ENCODE data around the gene MCF2L2.

The MCF2L2 gene

DNA sequence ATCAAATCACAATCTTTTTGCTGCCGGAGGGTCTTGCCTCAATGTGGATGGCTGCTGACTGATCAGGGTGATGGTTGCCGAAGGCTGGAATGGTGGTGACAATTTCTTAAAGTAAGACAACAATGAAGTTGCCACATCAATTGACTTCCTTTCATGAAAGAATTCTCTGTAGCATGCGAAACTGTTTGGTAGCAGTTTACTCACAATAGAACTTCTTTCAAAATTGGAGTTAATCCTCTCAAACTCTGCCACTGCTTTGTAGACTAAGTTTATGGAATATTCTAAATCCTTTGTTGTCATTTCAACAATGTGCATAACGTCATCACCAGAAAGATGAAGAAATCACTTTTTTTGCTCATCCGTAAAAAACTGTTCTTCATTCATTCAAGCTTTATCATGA is 109.5 kb downstream of the MCF2L2 start:
- no peak for DNase-seq

DNA sequence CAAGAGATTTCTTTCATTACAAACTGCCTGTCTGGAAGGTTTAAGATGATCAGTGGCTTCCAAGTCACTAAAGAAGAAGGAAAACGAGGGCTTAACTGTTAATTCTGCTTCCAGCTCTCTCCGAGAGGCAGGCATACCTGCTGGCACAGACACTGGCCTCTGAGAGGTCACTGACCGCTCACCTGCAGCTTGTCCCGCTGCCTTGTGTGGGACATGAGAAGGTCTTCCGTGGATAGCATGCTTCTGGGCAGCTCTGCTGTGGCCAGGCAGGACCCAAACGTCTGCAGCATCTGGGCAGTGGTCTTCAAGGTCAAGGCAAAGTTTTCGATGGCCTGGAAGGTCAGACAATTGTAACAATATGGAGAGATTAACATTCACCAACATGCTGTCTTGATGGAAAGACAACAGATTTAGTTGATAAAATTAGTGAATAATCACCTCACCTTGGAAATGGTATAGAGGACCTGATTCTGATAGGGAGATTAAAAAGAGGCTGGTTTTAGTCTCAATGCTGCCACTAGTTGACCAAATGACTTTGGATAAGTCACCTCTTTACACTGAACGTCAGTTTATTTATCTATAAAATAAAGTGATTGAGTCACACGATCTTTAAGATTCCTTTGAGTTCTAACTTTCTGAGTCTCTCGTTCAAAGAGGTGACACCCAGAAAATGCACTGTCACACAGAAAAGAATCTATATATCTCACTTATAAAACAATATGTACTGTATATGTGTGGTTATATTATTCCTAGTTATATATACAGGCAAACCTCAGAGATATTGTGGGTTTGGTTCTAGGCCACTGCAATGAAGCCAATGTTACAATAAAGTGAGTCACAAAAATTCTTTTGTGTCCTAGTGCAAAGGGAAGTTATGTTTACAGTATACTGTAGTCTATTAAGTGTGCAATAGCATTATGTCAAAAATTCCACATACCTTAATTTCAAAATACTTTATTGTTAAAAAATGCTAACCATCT is 110.2 kb downstream of the MCF2L2 start:
- DNase-seq = no peak

DNA sequence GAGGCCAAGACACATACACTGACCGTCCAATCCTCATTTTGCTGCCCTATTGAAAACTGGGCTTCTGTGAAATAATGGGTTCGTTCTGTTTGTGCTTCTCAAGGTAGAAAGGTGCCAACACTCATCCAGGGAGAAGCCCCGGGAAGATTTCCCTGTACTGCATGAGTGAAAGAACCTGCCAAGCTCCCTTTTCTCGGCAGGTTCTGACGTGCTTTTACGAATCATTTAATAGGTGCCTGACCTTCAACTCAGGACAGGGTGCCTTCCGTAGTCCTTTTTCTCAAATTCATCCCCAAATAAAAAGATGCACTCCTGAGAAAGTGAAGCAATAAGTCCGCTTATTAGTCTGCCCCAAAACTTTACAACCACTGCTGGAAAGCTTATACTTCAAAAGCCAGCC is 111.1 kb downstream of the MCF2L2 start:
- DNase-seq = no peak

DNA sequence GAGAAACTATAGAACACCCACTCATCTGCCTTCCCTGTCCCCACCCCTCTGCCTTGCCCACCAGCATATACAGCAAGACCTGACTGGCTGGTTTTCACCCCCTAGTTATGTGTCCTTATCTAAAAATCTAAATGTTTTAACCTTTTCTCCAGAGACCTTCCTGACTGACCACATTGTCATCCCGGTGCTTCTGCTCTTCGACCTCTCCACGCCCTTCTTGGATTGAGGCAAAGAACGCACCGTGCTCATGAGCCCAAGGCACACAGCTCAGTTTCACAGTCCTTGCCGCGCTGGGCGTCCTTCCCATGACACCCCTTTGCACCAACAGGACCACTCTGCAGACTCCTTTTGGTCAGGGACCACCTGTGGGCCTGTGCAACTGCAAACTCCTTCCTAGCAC is 112.7 kb downstream of the MCF2L2 start:
- no peak for DNase-seq

DNA sequence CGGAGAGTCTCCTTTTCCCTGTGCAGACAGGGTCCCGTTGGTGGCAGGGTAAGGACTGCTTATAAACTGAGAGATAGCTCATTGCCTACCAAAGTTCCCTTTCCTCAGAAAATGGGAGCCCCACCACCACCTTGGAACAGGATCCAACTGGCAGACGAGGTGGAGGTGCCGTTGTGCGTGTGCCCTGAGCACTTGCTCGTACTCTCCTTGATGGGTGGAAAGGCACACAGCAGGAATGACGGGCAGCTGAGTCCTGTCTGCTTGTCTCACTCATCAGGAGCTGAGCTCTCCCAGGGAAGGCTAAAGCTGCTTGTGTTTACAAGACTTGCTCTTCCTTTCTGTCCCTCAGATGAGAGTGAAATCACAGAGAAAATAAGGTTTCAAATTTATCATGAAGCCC is 114.7 kb downstream of the MCF2L2 start:
- DNase-seq = no peak

DNA sequence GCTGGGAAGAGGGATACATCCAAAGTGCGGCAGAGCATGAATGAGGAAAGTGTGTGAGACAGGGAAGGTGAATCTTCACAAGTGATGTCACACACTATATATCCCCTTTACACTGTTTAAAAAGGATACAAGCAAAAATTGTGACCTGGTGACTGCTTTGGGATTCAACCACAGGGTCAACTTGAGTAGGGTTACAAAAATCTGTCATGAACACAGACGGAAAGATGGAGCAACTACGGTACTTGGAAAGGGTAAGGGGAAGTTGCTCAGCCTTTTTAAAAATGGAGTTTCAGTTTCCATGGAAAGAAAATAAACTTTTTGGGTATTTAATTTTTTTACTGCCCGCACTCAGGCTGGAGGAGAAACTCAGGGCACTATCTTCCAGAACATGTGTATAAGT is 115.1 kb downstream of the MCF2L2 start:
- no peak for DNase-seq

DNA sequence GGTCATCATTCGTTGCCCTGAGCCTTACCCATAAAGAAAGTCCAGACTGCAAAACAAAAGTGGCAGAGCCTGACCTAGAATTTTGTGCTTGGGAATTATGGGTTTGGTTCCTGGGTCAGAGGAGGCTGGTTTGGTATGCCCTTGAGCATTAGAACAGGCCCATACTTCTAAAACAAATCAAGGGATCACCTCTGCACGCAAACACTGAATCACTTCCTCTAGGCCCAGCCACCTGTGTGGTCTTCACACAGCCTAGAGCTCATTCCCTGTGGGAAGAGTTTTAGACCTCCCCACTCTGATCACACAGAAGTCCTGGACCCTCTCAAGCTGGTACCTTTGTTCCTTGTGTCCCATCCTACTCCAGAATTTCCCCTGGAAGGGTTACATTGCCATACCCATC is 116.0 kb downstream of the MCF2L2 start:
- no peak for DNase-seq

DNA sequence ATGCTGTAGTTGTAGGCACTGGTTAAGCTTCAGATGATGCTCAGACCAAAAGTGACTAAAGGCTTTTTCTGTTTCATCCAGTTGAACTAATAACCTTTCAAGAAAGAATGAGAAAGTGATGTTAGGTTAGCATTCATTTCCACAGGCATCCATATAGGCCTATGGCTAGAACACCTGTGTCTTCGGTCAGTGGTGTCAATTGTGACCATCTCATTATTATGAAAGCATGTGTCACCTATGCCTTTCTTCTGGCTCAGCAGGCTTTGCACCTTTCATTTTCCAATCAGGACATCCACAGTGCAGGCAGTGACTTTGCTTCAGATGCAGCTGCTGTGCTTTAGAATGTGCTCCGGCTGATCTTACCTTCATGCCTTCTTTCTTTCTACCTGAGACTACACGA is 117.5 kb downstream of the MCF2L2 start:
- no peak for DNase-seq

DNA sequence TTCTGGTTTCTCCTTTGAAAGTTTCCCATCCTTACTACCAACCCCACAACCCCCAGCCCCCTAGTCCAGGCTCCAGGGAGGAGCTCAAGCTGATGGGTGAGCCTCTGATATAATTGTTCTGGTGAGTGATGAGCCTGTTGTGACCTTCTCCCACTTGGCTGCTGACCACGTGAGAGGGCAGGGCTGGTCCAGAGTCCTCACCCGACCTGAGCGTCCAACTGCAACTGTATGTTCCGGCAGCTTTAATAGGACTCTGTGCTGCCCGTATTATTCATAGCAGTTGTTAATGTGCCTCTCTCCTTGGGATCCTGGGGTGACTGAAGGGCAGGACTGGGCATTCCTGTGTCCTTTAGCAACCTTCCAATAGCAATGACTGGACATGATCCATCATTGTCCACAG is 119.1 kb downstream of the MCF2L2 start:
- DNase-seq = no peak

DNA sequence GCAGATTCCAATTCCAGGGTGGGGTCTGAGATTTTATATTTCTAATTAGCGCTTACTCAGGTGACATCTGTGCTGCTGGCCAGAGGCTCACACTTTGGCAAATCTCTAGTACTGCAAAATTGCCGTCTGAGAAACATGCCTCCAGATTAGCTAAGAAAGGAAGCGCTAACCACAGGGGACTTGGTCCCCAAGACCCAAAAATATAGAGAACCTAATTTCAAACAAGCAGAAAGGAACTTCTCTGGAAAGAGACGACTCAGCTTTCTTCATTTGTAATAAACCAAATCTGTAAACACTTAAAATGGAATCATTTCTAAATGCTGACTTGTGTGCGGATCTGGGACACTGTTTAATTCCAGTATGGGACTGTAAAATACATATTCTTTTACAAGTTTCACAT is 119.7 kb downstream of the MCF2L2 start:
- DNase-seq = no peak

DNA sequence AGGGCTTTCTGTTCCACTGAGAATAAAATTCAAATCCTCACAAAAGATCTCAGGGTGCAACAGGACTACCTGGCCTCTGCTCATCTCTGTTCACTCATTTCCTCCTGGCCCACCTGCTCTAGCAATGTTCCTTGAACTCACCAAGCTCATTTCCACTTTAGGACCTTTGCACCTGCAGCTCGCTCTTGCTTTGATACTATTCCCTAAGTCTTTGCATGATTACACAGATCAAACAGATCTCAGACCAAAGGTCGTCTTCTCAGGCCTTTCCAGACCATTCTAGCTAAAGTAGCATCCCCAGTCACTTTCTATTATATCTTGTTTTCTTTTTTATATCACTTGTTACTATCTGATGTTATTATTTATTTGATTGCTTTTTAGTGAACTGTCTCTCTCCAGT is 120.7 kb downstream of the MCF2L2 start:
- DNase-seq = no peak

DNA sequence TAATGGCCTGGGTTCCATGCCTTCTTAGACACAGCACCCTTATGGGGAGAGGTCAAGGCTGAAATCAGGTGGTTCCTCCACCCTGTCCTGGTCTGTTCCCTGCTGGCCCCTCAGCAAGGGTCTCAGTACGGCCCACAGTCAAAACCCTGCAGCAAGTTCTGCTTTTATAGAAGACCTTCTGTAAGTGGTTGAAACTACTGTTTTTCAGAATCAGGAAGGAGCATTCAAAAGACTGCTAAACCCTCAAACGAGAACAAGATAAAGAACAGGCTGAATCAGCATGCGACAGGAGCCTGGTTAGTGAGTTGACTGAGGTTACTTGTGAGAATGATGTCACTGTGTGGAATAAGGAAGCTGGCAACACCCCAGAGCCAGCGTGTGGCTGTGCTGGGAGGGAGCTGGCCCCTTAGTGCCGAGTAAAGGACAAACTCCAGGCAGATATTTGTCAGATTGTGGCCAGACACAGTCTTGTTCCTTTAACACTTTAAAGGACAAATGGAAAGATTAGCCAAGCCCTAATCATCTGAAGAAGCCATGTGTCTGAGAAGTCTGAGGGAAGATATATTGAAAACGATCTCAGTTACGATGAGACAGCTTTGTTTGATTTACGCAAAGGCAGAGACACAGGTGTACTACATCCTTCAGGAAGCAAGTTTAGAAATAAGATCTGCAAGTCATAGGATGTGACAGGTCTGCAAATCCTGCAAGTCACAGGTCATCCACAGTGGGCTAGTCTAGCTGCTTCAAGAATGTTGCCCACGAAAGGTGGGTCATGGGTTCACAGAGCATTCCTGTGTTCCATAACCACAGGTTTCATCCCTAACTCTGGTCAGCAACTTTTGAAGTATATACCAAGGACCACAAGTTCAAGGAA is 121.4 kb downstream of the MCF2L2 start:
- DNase-seq = no peak

DNA sequence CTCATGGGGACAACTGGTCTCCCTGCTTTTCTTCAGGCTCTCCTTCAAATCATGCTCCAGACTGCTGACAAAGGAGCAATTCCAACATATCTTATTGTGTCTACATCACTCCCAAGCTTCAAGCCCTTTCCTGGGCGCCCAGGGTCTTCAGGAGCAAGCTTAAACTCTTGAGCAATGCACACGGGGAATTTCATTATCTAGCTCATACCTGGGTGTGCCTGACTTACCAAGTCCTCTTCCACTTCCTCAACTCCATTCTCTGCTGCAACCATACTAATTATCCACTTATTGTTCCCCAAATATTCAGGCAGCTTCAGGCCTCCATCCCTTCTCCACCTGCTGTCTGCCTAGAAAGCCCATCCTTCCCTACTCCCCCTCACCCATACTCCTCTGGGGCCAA is 124.7 kb downstream of the MCF2L2 start:
- no peak for DNase-seq

DNA sequence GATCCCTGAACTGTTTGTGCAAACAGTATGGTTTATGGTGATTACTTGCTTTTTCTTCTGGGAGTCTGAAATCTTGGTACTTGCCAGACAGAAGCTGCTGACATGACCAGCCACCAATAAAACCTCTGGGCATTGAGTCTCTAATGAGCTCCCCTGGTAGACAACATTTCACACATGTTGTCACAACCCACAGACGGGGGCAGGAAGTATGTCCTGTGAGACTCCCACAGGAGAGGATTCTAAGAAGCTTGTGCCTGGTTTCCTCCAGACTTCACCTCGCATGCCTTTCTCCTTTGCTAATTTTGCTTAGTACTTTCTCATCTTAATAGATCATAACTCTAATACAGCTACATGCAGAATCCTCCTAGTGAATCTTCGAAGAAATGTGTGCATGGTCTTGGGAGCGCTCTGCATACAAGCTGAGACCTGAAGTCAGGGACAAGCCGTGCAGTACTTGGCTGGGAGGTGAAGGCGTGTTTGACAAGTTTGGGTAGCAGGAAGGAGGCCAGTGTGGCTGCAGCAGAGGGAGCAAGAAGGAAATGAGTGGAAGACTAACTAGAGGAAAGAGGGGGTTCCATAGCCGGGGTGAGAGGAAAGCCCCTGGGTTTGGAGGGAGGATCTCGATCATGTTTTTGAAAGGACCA is 126.4 kb downstream of the MCF2L2 start:
- no peak for DNase-seq

DNA sequence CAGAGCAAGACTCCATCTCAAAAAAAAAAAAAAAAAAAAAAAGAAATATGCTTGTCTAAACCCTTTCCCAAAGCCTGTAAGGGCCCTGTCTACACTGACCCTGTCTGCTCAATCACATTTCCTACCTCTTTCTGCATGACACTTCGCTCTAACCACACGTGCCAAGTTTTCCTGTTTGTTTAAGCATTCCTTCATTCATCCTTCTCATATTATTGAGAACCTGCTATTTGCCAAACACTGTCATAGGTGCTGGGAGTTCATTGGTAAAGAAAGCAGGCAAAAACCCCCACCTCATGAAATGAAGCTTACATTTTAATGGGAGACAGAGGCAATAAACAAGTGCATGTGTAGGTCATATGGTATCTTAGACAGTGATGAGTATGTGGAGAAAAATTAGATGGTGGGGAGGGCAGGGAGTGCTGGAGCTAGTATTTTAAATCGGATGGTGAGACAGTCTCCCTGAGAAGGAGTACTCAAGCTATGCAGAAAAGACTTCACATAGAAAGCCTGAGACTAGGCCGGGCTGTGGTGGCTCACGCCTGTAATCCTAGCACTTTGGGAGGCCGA is 127.3 kb downstream of the MCF2L2 start:
- DNase-seq = no peak

DNA sequence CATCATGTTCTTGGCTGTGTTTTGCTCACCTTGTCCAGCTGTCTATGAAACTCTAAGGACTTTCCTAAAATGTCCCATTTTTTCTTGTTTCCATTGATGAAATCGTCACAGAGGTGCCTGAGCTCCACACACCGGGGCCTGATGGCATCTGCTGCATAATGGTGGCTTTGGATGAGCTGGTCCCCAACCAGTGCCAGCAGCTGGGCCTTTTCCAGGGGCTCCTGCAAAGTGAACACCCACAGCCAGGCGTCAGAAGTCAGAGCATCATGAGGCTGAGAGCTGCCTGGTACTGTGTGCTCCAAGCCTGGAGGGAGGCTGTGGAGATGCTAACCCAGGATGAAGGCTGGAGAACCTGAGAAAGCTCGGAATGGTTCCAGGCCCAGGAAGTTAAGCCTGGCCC is 128.4 kb downstream of the MCF2L2 start:
- DNase-seq = no peak

DNA sequence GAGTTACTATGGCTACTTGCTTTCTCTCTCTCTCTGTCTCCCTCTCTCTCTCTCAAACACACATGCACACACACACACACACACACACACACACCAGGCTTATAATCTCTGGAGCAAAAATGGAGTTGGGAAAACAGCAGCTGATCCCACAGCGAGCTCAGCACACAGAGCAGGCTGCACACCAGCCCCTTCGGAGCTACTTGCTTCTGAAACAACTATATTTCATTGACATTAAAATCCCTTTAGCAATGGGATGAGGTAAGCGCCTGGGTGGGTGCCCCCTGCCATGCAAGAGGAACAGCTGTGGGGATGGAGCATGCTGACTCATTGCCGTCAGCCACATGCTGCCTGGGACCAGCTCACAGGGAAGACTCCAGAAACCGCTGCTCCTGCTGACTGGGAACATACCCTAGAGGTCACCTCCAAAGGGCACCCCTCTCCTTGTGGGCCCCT is 129.7 kb downstream of the MCF2L2 start:
- DNase-seq = no peak

DNA sequence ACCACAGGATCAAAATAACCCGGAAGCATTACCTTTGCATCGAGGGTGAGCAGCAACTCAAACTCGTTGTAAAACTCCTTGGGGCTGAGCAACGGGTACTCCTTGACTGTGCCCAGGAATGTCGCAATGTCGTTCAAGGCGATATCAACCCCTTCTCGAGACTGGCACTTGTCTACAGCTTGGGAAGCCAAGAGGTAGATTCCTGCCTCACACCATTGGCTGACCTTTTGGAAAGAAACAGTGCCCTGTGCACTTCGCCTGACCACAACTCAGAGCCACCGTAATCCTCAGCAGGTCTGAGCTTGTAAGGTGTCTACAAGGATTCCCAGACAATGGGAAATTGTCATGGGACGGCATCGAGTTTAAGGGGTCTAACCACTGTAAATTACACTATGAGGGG is 131.5 kb downstream of the MCF2L2 start:
- no peak for DNase-seq

DNA sequence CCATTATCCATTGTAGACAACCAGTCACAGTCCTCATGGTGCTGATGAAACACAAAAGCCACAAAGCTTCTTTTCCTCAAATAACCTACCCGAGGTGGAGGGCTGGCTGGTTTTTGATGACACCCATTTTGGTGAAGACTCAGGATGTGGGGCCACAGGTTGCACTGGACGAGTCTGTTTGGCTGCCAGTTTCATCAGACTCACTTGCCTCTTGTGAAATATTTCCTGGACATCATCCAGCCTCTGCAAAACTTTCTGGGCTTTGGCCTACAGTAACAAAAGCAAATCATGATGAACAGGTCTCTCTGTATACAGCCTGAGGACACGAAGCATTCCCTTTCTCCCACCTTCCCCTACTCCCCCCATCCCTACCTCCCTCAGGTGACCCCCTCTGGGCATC is 133.2 kb downstream of the MCF2L2 start:
- DNase-seq = no peak

DNA sequence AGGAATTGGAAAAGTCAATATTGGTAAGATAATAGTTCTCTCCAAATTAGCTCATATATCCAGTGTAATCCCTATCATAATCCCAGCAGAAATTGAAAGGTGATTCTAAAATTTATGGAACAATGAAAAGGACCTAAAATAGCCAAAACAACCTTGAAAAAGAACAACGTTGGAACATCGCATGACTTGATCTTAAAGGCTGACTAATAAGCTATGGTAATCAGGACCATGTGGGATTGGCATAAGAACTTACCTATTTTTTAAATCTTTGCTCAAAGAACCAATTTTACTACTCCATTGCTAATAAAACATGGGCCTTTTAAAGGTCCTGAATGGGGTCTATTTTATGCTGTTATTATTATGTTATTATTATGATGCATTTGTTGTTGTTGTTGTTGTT is 134.5 kb downstream of the MCF2L2 start:
- no peak for DNase-seq

DNA sequence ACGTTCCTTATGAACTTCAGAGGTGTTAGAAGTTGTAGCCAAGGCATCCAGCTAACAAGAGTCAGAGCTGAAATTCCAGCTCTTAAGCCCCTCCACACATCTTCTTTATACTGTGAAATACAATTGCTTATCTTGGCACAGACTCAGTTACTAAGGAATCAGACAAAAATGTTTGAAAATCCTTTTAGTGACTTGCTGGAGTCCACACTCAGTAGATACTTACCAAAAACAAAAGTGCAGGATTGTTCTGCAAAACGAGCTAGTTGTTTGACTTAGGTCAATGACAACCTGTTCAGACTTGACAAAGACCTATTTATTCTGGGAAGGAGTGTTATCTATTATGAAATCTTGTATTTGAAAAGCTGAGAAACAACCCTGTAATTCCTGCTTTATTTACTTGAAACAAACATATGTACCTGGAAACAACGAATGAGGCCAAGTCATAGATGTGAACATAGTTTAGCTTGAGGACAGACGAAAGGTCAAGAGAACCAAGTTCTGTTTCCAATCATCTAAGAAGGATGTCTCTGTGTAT is 136.9 kb downstream of the MCF2L2 start:
- DNase-seq = no peak

DNA sequence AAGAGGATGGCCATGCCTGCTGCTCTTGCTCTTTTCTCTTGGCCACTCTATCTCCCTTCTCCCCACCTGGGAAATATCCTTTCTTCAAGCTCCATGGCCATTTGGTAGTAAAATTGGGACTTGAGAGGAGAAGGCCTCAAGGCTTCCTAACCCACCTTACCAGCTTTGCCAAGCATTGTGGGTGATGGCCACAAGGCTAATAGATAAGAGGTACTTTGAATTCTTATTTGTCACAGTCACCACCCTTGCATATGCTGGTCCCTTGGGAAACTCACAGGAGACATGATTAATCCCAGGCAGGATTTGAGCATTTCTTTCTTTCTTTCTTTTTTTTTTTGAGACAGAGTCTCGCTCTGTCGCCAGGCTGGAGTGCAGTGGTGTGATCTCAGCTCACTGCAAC is 138.2 kb downstream of the MCF2L2 start:
- DNase-seq = no peak

DNA sequence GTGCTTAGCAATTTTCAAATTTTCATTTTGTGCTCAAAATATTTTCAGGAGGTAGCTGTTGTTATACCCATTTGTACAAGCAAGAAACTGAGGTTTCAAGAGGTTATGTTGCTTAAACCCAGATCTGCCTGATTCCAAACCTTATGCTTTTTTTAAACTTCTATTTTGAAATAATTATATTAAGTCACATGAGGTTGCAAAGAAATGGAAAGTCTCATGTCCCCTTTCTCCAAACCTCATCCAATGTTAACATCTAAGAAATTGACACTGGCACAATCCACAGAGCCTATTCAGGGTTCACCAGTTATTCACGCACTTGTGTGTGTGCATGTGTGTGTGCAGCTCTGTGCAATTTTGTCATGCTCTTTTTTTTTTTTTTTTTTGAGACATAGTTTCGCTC is 140.3 kb downstream of the MCF2L2 start:
- DNase-seq = no peak
